Thyroid gland (tissue), 4 donors: ENCODE data around the gene TNFSF10.

ENCODE experiments used
- CTCF ChIP-seq, 6 experiments: fragments of 200-600 bp in 3 of 6; fragments of 450-650 bp in 3 of 6; sonication (generic) in 3 of 6; IDR thresholded peaks; one replicate each; pipeline ENCODE4 v1.5.1; 2016 to 2019; ENCODE audit warnings: antibody characterized with exemption in 6 of 6, mild to moderate bottlenecking in 2 of 6, inconsistent platforms in 1 of 6, moderate library complexity in 1 of 6
- POLR2A ChIP-seq, 2 donors: fragments of 450-650 bp; IDR thresholded peaks; one replicate each; pipeline ENCODE4 v1.6.1; 2017; ENCODE audit warnings: antibody characterized with exemption in 2 of 2, mild to moderate bottlenecking in 2 of 2, moderate library complexity in 1 of 2

GRCh38 chr3:172456404-172456803, 66.8 kb downstream of the TNFSF10 start:
- TF ChIP-seq CTCF (IDR thresholded peaks at IDR 0.05) (no peak), POLR2A (IDR thresholded peaks at IDR 0.05) (no peak)
